Thoracic aorta (tissue), 2 donors: Measurements from ENCODE around the gene BEND5. TPM values are rescaled to one million over a fixed set of nuclear protein-coding genes. Genes with fewer than 3 reads are reported as not detected.
A peak's percentile ranks its signal among the peaks of the same experiment; 100 is the strongest.

ENCODE experiments used
- ATAC-seq: fragments of 150-250 bp; one replicate; pipeline ENCODE4 v1.8.0; 2017; ENCODE audit warnings: low read depth; ENCODE audit not compliant: insufficient number of reproducible peaks, low FRiP score
- DNase-seq: peaks from one replicate; pipeline ENCODE4 v3.0.0-alpha.2; 2020; ENCODE audit warnings: low spot score
- H3K27ac ChIP-seq, 2 donors: fragments of 200-600 bp; sonication (generic); 1 replicate in 1 of 2; 2 replicates in 1 of 2; pipeline ENCODE4 v1.5.1; 2016; ENCODE audit warnings: mild to moderate bottlenecking in 2 of 2, moderate library complexity in 2 of 2
- H3K27me3 ChIP-seq: fragments of 200-600 bp; sonication (generic); replicated peaks from 2 replicates; pipeline ENCODE4 v1.6.0; 2016; ENCODE audit warnings: mild to moderate bottlenecking; ENCODE audit not compliant: insufficient read depth
- H3K36me3 ChIP-seq: fragments of 200-600 bp; sonication (generic); one replicate; pipeline ENCODE4 v1.5.1; 2016
- H3K4me1 ChIP-seq, 2 donors: fragments of 200-600 bp; sonication (generic); 1 replicate in 1 of 2; 2 replicates in 1 of 2; pipeline versions ENCODE4 v1.5.1 to v1.6.0; 2016; ENCODE audit warnings: low read depth in 2 of 2, mild to moderate bottlenecking in 1 of 2; ENCODE audit not compliant: control insufficient read depth in 1 of 2
- H3K4me3 ChIP-seq: fragments of 200-600 bp; sonication (generic); 2 replicates; pipeline ENCODE4 v1.5.1; 2016; ENCODE audit warnings: mild to moderate bottlenecking
- H3K9me3 ChIP-seq: fragments of 200-600 bp; sonication (generic); 2 replicates; pipeline ENCODE4 v1.5.1; 2016
- CTCF ChIP-seq: fragments of 200-600 bp; sonication (generic); IDR thresholded peaks from one replicate; pipeline ENCODE4 v1.5.1; 2019; ENCODE audit warnings: antibody characterized with exemption
- total RNA-seq, 2 donors: library from RNA; depleted of rRNA; stranded (reverse); fragments of >200 nt; gene quantifications; one replicate each; pipeline versions ENCODE4 v1.1.0 to v1.2.3, GENCODE V29; 2016

Gene BEND5
- total RNA-seq, 2 donors from 2014 or later: 6.5 to 9.5 TPM

GRCh38 chr1:48710318-48710717 is 66.4 kb downstream of the BEND5 start:
- H3K4me3 ChIP-seq: no peak overlapping the region
- DNase-seq: no peak
- no peaks in the 10 kb centered on the region for H3K36me3 ChIP-seq
- H3K27ac ChIP-seq: no peak overlapping the region
- H3K9me3 ChIP-seq: no peaks in the 10 kb centered on the region
- H3K4me1 ChIP-seq: no peaks in the 10 kb centered on the region
- no peaks in the 10 kb centered on the region for H3K27me3 ChIP-seq
- ATAC-seq: no peak
- TF ChIP-seq CTCF: no peak

- Histone ChIP-seq H3K4me1 (no peaks in the 10 kb centered on the region), H3K27ac (no peak overlapping the region), H3K4me3 (no peak overlapping the region), H3K9me3 (no peaks in the 10 kb centered on the region), H3K36me3 (no peaks in the 10 kb centered on the region), H3K27me3 (no peaks in the 10 kb centered on the region)
- no peak for DNase-seq
- TF ChIP-seq CTCF: no peak
- no peak for ATAC-seq
These were observed 72.0 kb downstream of the BEND5 start for GRCh38 chr1:48704736-48705135.

- no peak for TF ChIP-seq CTCF
- no peaks in the 10 kb centered on the region for H3K36me3 ChIP-seq
- H3K9me3 ChIP-seq: no peaks in the 10 kb centered on the region
- H3K4me3 ChIP-seq: no peak overlapping the region
- H3K4me1 ChIP-seq: no peaks in the 10 kb centered on the region
- DNase-seq (no peak), ATAC-seq (no peak)
- H3K27ac ChIP-seq: no peak overlapping the region
- H3K27me3 ChIP-seq: no peaks in the 10 kb centered on the region
These were observed 75.2 kb downstream of the BEND5 start for GRCh38 chr1:48701445-48701844.

- TF ChIP-seq CTCF: peak; percentile 90
- no peaks in the 10 kb centered on the region for H3K4me1 ChIP-seq
- DNase-seq (no peak), ATAC-seq (no peak)
- H3K36me3 ChIP-seq: no peaks in the 10 kb centered on the region
- H3K27me3 ChIP-seq: no peaks in the 10 kb centered on the region
- no peak overlapping the region for H3K4me3 ChIP-seq
- H3K9me3 ChIP-seq: no peaks in the 10 kb centered on the region
- no peak overlapping the region for H3K27ac ChIP-seq
These were observed 79.5 kb downstream of the BEND5 start for GRCh38 chr1:48697066-48697707.

DNA sequence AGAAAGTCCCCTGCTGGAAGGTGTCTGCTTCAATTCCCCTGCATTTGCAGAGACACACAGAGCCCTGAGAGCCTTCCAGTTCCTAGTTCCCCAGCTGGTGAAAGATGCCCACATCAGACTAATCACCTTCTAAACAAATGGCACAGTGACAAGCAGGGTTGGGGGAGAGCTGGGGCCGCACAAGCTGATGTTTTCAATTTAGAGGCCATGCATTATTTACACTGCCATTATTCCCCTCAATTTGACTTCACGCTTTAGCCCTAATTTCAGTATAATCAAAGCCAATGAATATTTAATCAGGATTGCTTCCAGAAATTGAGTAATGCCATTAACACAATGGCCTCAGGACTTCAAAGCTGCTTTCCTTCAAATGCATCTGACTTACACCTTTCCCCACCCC is 81.5 kb downstream of the BEND5 start:
- no peaks in the 10 kb centered on the region for H3K36me3 ChIP-seq
- no peaks in the 10 kb centered on the region for H3K27me3 ChIP-seq
- H3K9me3 ChIP-seq: no peaks in the 10 kb centered on the region
- H3K4me3 ChIP-seq: no peak overlapping the region
- no peak for TF ChIP-seq CTCF
- no peaks in the 10 kb centered on the region for H3K4me1 ChIP-seq
- DNase-seq (no peak), ATAC-seq (no peak)
- H3K27ac ChIP-seq: no peak overlapping the region
